Measurements from ENCODE around the gene SPSB4. TPM values are rescaled to one million over a fixed set of nuclear protein-coding genes. Genes with fewer than 3 reads are reported as not detected.

SPSB4 gene
- total RNA-seq, 1 donor = not detected

GRCh38 chr3:141081141-141081795 is 30.1 kb downstream of the SPSB4 start:
- no peak for DNase-seq (ENCODE audit: low read depth)
- TF ChIP-seq CTCF (IDR thresholded peaks at IDR 0.05; ENCODE audit: insufficient read depth, low read length) = no peak
- no peak overlapping the region for H3K4me3 ChIP-seq (ENCODE audit: low read depth, low read length)

GRCh38 chr3:141082064-141082463 is 30.9 kb downstream of the SPSB4 start:
- no peak for DNase-seq (ENCODE audit: low read depth)

DNA sequence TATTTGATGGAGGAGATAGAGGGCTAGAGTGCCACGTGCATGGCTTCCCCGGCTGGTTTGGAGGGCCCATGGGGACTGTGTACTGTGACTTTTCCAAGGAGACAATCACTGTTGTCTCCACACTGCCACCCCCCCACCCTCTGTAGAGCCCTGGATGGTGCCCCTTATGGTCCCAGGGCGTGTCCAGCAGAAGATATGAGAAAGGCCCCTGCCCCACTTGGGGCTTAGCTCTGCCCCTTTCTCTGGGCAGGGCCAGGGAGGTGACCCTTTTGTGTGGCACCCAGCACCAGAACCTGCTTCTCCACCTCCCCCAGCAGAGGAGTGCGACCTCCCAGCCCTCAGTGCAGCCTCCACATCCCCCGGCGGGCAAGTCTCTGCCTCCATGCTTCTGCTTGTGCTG is 32.1 kb downstream of the SPSB4 start:
- H3K4me3 ChIP-seq (ENCODE audit: low read depth, low read length) = no peak overlapping the region
- DNase-seq (ENCODE audit: low read depth) = no peak
- TF ChIP-seq CTCF (IDR thresholded peaks at IDR 0.05; ENCODE audit: insufficient read depth, low read length) = no peak

More at GRCh38 chr3:141082064-141082463, 30.9 kb downstream of the SPSB4 start:
- no peak overlapping the region for H3K4me3 ChIP-seq (ENCODE audit: low read depth, low read length)
- no peak for TF ChIP-seq CTCF (IDR thresholded peaks at IDR 0.05; ENCODE audit: insufficient read depth, low read length)

DNA sequence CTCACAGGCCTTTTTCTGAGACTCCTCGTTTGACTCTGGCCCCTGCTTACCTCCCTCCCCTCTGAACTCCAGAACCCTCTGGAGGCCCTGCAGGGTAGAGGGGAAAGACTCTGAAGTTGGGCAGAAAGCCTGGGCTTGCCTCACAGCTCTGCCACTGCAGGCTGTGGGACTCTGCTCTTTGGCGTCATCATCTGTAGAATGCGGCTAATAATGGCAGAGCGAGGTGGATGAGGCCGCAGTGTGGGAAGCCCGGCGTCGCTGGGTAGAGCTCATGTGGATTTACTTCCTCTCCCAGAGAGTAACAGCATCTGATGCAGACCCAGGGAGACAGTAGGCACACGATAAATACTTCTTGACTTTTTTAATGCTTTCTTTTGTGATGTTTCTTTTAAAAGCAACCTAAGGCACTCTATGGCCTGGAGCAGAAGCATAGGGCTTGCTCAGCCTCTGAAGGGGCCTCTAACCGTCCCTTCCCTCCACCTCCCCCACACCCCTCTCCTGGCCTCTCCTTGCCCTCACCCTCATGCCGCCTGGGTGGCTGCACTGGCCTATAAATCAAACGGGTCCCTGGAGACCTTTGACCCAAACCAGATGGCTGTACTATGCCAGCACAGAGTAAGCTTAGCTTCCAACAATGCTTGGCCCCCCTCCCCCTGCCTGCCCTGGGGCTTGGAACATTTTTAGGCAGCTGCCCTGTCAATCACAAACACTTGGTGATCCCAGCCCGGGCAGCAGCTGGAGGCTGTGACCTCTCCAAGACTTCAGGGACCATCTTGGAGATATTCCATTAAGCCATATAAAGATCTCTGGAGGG is 32.9 kb downstream of the SPSB4 start:
- TF ChIP-seq CTCF (IDR thresholded peaks at IDR 0.05; ENCODE audit: insufficient read depth, low read length) = no peak
- H3K4me3 ChIP-seq (ENCODE audit: low read depth, low read length) = no peak overlapping the region
- no peak for DNase-seq (ENCODE audit: low read depth)

DNA sequence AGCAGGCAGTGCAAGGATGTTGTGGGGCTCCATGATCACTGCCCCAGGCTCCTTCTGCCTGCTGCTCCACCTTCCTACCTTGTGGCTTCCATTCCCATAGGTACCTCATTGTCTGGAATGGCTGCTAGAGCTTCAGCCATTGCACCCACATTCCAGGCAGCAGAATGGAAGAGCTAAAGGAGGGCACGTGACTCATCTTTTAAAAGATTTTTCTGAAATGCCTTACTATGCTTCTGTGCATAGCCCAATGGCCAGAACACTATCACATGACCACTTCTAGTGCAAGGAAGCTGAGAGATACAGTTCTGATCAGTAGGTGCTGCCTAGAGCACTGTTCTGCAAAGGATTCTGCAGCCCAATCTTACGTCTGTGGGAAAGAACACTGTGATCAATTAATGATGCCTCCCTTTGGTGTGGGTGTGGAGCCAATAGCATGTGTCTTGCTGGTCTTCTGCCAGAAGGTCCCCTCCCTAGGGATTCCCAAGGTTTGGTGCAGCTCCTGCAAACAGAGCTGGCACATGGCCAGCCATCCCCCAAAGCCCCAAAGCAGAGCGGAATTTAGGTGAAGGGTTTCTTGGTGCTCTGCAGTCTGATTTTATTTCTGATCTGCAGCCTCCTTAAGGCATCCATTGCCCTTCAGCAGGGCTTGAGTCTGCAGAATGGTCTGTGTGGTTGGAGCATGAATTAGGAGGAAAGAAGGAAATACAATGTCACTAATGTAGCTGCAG is 34.4 kb downstream of the SPSB4 start:
- no peak for TF ChIP-seq CTCF (IDR thresholded peaks at IDR 0.05; ENCODE audit: insufficient read depth, low read length)
- DNase-seq (ENCODE audit: low read depth) = no peak
- H3K4me3 ChIP-seq (ENCODE audit: low read depth, low read length) = no peak overlapping the region

GRCh38 chr3:141086188-141086587 is 35.0 kb downstream of the SPSB4 start:
- no peak for DNase-seq (ENCODE audit: low read depth)
- no peak for TF ChIP-seq CTCF (IDR thresholded peaks at IDR 0.05; ENCODE audit: insufficient read depth, low read length)
- no peak overlapping the region for H3K4me3 ChIP-seq (ENCODE audit: low read depth, low read length)
